ENCODE results near the gene IL20RB.

The IL20RB gene, protein sequence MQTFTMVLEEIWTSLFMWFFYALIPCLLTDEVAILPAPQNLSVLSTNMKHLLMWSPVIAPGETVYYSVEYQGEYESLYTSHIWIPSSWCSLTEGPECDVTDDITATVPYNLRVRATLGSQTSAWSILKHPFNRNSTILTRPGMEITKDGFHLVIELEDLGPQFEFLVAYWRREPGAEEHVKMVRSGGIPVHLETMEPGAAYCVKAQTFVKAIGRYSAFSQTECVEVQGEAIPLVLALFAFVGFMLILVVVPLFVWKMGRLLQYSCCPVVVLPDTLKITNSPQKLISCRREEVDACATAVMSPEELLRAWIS

DNA sequence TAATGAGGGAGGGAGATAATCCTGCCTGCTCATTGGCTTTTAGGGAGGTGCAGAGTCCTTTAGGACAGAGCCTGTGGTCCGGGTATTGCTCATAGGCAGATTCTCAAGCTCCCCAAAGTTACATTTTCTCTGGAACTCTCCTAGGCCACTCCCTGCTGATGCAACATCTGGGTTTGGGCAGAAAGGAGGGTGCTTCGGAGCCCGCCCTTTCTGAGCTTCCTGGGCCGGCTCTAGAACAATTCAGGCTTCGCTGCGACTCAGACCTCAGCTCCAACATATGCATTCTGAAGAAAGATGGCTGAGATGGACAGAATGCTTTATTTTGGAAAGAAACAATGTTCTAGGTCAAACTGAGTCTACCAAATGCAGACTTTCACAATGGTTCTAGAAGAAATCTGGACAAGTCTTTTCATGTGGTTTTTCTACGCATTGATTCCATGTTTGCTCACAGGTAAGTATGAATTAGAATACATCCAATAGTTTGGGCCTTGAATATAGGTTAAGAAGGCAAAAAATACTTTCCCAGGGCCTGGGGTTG is at the start of gene IL20RB:
TSS of gene IL20RB (plus strand) at position 233 of the 538 bp plus-strand sequence. CDS start at position 364, 131 bp downstream.
- no peak for DNase-seq (ENCODE audit: low read depth)

DNA sequence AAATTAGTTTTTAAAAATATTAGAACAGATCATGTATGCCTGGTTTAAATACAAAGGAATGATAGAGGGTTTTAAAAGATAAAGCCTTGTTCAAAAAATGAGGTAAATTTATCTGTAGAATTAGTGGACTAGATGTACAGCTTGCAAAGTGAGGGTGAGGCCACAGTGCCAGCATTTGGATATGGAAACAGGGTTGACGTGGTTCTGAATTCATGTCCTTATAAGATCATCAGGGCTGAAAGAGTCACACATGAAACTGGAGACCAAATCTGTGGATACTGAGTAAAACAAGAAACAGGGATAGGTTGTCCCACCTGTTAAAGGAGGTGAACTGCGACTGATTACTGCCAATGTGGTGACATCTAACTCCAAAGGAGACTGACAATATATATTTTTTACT is 49.5 kb upstream of the IL20RB start:
- no peak for DNase-seq (ENCODE audit: low read depth)

DNA sequence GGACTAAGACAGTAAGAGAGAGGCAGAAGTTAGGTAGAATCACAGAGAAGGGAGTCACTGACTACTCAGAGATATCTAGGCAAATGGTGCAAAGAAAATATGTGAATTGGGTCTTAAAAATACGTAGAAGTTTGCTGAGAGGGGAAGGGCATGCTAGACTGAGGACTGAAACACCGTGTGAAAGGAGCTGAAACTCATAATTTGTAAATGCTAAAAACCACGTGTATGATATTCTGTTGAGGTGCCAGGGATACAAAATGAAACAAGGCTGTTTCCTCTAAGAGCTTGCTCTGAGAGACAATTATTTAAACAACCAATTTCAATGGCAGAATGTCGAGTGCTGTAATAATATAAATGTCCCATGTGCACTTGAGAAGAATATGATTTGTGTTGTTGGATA is 48.6 kb upstream of the IL20RB start:
- no peak for DNase-seq (ENCODE audit: low read depth)

DNA sequence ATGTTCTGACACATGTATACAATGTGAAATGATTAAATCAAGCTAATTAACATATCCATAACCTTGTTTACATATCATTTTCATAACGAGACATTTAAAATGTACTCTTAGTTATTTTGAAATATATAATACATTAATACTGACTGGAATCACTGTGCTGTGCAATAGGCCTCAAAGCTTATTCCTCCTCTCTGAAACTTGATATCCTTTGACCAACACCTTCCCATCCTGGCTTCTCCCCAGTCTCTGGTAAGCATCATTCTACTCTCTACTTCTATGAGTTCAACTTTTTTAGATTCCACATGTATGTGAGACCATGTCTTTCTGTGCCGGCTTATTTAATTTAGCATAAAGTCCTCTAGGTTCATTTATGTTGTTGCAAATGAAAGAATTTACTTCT is 47.1 kb upstream of the IL20RB start:
- DNase-seq (ENCODE audit: low read depth) = no peak

DNA sequence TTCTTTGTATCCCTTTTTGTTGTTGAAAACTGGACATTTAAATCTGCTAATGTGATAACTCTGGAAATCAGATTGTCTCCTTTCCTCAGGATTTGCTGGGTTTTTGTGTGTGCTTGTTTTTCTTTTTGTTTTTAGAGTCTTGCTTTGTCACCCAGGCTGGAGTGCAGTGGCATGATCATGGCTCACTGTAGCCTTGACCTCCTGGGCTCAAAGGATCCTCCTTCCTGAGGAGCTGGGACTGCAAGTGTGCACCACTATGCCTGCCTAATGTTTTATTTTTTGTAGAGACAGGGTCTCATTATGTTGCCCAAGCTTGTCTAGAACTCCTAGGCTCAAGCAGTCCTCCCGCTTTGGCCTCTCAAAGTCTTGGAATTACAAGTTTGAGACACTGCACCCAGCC is 44.6 kb upstream of the IL20RB start:
- DNase-seq (ENCODE audit: low read depth) = no peak

DNA sequence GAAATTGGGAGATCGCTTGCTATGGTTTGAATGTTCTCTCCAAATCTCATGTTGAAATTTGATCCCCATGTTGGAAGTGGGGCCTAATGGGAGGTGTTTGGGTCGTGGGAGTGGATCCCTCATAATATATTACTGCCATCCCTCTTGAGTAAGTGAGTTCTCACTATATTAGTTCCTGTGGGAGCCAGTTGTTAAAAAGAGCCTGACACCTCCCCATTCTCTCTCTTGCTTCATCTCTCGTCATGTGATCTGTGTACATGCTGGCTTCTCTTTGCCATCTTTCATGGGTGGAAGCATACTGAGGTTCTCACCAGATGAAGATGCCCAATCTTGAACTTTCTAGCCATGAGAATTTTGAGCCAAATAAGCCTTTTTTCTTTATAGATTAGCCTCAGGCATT is 43.0 kb upstream of the IL20RB start:
- DNase-seq (ENCODE audit: low read depth) = no peak

DNA sequence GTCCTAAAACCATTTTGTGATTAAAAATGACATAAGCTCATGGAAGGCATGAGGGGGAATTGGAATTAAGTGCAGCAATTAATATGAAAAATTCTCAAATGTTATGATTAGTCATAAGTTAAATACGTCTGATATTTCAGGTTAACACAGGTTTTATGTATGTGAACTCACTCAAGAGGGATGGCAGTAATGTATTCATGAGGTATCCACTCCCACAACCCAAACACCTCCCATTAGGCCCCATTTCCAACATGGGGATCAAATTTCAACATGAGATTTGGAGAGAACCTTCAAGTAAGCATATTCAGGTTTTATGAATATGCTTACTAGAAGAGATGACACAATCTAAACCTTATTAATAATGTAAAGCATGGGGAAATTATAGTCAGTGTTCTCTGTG is 41.6 kb upstream of the IL20RB start:
- no peak for DNase-seq (ENCODE audit: low read depth)

DNA sequence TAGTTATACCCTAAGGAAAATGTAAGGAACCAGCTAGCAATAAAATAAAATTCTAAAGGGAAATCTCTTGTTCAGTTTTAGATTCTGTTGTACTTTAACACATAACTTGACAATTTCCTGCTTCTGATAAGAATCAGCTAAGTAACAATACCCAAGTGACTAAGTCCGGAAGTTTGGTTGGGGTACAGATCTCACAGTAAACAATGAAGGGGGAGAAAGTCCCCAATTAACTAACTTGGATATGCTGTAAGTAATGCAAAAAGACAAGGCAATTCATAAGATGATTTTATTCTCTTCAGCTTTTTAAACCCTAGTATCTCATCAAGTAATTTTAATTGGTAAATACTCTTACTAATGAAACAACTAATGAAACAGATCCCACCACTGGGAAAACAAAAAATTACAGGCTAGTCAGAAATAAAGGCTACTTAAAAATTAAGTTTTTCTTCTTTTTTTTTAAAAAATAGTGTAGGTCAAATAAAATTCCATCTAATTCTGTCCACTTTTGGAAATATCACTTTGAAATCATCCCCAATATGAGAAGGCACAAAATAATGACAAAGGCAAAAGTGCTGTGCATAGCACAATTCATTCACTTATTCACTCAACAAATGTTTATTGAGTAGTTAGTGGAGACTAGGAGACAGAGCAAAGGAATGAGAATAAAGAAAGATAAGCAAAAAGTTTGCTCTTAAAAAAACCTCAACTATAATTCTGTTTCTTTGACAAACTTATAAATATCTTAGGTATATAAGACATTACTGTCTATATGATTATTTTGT is 37.8 kb upstream of the IL20RB start:
- DNase-seq (ENCODE audit: low read depth) = no peak

DNA sequence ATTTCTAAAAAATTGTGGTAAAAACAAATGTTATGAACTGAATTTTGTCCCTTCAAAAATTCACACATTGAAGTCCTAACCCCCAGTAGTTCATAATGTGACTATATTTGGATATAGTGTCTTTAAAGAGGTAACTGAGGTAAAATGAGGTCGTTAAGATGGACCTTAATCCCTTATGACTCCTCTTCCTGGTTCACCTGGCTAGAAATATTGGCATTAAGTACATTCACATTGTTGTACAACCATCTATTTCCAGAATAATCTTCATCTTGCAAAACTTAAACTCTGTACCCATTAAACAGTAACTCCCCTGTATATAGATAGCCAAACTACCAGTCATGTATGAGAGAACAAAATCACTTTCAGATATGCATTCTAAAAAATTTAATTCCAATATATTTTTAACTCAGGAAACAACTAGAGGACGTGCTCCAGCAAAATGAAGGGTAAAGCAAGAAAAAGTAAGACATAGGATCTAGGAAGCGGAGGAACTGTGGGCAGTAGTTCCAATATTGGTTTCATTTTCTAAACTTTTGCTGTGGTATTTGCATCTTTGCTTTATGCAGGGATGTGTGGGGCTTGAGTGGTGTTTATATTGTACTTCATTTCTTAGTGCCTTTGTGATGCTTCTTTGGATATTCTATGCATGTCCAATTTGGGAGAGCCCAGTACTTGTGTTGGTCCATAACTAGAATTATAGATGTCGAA is 36.7 kb upstream of the IL20RB start:
- DNase-seq (ENCODE audit: low read depth) = no peak

DNA sequence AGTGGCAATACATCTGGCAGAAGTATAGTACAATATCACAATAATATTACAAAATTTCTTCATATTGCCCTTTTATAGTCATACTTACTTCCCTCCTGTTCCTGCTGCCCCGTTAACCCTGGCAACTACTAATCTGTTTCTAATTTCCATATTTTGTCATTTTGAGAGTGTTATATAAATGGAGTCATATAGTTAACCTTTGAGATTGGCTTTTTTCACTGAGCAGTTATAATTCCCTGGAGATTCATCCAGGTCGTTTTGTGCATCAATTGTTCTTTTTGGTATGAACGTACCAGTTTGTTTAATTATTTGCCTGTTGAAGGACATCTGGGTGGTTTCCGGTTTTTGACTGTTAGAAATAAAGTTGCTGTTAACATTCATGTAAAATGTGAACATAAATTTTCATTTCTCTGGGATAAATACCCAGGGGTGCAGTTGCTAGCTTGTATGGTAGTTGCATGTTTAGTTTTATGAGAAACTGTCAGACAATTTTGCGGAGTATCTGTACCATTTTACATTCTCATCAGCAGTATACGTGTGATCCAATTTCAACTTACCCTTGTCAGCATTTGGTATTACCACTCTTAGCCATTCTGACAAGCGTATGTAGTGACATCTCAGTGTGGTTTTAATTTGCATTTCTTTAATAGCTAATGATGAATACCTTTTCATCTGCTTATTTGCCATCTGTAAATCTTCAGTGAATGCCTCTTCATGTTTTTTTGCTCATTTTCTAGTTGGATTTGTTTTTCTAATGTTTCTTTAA is 32.2 kb upstream of the IL20RB start:
- no peak for DNase-seq (ENCODE audit: low read depth)

DNA sequence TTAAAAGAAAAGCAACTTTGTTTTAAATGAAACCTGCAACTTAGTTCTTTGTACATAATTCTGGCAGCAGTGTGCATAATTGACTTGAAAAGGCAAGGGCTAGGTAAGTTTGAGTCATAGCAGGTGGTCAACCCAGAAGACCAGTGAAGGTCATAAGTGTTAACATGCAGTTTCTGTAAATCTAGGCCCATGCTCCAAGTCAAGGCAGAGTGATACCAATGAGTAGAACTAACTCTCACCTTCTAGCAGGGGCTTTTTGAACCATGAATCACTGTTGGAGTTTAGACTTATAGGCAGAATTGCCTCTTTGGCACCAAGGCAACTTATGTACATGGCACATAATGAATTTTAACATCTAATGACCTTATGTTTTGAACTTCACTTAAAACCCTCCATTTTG is 29.5 kb upstream of the IL20RB start:
- no peak for DNase-seq (ENCODE audit: low read depth)

DNA sequence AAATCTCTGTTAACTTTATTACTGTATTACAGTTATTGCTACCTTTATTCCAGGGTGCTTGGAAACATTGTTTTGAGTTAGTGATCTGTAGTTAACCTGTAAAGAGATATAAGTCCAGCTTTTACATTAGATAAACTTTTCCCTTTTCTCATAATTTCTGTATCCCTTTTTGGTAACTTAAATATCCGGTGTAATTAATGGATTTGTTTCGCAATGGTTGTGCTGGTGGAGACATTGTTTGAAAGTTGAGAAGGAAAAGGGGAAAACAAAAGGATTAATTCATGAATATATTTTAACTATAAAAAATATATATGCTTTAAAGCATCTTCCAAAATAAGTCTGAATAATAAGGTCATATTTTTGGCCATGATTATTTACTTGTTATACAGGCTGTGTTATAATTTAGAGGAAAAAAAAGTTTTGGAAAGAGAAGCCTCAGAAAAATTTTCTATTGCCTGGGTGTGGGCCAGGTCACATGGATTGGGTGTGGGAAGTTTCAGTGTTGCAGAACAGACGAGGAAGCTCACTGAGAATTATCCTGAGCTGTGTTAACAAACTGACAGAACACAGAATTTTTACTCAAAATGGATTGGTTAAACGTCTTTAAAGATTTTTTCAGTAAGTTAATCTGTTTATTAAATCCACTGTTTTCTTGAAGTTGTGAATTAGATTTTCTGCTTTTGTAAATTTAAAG is 27.7 kb upstream of the IL20RB start:
- DNase-seq (ENCODE audit: low read depth) = no peak

DNA sequence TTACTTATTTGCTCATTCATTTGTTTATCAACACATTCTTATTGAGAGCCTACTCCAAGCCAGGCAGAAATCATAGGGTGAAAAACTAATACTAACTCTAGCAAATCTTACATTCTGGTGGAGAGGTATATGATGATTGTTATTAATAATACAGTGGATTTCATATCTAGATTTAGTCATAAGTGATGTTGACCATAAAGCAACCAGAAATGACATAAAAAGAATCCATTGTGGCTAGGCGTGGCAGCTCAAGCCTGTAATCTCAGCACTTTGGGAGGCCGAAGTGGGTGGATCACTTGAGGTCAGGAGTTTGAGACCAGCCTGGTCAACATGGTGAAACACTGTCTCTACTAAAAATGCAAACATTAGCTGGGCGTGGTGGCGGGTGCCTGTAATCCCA is 26.2 kb upstream of the IL20RB start:
- no peak for DNase-seq (ENCODE audit: low read depth)

DNA sequence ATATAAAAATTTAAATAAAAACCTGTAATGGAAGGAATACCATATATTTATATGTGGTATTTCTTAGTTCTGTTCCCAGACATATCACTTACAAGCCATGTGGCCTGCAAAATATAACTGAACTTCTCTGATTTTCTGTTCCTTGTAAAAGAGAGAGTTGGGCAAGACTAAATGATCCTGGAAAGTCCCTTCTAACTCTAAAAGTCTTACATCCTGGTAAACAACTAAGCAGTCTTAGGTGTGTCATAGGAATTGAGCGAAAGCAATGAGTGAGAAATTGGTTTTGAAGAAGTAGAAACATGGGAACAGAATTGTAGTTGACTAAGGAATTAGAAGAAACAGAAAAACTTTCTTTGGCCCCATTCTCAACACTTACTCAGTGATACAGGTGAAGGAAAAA is 25.3 kb upstream of the IL20RB start:
- no peak for DNase-seq (ENCODE audit: low read depth)

DNA sequence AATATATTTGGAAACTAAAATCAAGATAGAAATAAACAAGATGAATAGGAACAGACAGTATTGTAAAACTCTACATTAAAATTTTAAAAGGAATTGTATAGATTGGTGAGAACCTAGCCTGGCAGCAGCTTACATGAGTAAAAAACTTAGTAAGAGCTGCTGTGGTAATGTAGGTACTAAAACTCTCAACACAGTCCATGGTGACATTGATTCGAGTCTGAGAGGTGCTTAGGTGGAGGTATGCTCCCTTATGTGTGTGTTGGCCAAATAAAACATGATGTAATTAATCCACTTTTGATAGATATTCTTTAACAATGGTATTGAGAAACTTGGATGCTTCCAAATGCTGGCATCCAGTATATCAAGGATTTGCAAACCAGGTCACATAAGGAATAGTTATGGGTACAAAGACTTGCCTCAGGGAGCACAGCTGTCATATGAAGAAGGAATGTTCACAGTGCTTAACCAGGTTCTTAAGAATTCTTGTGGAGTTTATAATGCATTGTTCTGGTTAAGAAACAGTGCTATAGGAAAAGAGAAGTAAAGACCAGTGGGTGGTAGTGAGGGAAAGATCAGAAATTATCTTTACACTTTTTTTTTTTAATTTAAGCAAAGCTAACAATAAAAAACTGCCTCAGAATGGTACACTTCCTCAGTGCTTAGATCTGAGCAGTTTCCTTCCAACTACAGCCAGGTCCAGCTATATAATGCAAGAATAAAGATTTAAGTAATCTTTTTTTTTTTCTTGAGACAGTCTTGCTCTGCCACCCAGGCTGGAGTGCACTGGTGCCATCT is 24.6 kb upstream of the IL20RB start:
- DNase-seq (ENCODE audit: low read depth) = no peak

DNA sequence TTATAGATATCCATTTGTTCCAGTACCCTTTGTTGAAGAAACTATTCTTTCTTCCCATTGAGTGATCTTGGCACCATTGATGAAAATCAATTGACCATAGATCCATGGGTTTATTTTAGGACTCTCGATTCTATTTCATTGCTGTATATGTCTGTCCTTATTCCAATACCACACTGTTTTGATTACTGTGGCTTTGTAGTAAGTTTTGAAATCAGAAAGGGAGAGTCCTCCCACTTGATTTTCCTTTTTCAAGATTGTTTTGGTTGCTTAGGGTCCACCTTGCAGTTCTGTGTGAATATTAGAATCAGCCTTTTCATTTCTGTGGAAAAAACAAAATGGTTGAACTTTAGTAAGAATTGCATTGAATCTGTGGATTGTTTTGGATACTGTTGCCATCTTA is 20.6 kb upstream of the IL20RB start:
- DNase-seq (ENCODE audit: low read depth) = no peak

DNA sequence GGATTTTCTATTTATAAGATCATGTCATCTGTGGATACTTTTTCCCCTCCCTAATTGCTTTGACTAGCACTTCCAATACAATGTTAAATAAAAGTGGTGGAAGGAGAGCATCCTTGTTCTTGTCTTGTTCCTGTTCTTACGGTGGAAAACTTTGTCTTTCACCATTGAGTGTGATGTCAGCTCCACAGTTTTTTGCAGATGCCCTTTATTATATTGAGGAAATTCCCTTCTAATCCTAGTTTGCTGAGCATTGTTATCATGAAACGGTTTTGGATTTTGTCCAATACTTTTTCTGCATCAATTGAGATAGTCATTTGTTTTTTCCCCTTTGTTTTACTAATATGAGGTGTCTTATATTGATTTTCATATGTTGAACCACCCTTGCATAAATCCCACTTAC is 19.9 kb upstream of the IL20RB start:
- no peak for DNase-seq (ENCODE audit: low read depth)

DNA sequence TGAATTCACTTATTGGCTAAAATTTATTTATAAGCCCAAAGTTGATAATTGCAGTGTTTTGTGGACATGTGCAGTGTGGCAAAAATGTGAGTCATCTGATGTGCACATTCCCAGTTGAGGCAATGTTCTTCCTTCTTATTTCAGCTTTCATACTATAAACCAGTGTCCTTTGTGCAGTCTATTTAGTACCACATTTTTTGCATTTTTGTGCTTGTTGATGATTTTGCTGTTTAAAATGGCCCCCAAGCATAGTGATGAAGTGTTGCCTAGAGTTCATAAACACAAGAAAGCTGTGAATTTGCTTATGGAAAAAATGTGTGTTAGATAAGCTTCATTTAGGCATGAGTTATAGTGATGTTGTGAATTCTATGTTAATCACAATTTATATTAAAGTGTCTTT is 19.4 kb upstream of the IL20RB start:
- DNase-seq (ENCODE audit: low read depth) = no peak

DNA sequence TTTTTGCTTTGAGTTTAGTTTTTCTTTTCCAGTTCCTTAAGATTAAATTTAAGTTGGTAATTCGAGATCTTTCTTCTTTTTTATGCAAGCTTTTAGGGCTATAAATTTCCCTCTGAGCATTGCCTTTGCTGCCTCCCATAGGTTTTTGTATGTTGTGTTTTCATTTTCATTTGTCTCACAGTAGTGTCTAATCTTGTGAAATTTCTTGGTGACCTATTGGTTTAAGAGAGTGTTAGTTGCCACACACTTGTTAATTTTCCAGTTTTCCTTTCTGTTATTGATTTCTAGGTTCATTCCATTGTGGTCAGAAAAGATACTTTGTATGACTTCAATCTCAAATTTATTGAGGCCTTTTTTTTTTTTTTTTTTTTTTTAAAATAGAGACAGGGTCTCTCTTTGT is 18.3 kb upstream of the IL20RB start:
- no peak for DNase-seq (ENCODE audit: low read depth)

DNA sequence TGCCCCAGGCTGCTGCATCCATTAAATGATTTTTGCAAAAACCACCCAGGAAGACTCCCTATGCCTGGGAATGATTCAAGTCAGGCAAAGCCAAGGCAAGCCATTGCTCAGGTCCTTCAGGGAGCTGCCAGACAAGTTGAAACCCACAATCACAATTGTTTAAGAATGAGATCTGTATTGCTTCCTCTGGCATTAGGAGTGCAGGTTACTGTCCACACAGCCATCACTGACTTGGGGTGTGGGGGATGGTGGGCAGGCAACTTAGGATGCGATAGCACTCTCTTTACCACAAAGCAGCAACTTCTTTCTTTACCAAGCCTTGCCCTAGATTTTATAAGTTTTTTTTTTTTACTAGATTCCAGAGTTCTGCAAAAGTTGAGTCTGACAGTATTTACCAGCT is 15.0 kb upstream of the IL20RB start:
- DNase-seq (ENCODE audit: low read depth) = no peak

DNA sequence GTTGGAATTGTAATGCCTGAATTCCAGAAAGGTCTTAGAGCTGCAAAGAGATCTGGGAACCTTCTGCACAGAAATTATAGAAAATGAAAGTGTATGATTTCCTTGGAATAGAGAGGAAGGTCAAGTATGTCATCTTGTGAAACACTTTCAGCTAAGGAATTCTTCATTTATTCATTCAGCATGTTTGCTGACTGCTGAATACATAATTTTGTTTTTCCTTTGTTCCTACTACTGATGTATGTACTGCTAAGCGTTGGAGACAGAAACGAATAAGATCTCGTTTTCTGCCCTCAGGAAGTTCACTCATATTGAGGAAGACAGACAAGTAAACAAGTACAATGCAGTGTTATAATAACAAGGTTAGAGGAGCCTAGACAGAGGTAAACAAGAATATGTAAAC is 14.3 kb upstream of the IL20RB start:
- DNase-seq (ENCODE audit: low read depth) = no peak

All from stimulated activated CD8-positive, alpha-beta memory T cell treated with anti-CD3 and anti-CD28 coated beads, Interleukin-7, amount 100 ng/mL, for 24 hours (primary cell).